ENCODE data around the gene KRTAP5-3. TPM values are rescaled to one million over a fixed set of nuclear protein-coding genes. Genes with fewer than 3 reads are reported as not detected.
"Not testable (repeated sequence)": the region's sequence is repeated elsewhere in the genome, so short reads cannot be mapped to it uniquely, and the experiment has no call there.

Gene KRTAP5-3
- not detected in 2 replicates for total RNA-seq

- DNase-seq (ENCODE audit: extremely low read depth, low read depth, low spot score), result no peak
Observed at GRCh38 chr11:1608363-1608762, at the start of gene KRTAP5-3. Gene KRTAP5-3, minus strand, starts transcription at chr11:1608463. Its CDS starts 78 bp downstream, at chr11:1608385.

GRCh38 chr11:1656670-1657069 lies 48.4 kb upstream of the KRTAP5-3 start:
- DNase-seq (ENCODE audit: extremely low read depth, low read depth, low spot score), result no peak

- no peak for DNase-seq (ENCODE audit: extremely low read depth, low read depth, low spot score)
Observed at GRCh38 chr11:1656061-1656441, 47.8 kb upstream of the KRTAP5-3 start.

GRCh38 chr11:1655168-1656060 lies 47.2 kb upstream of the KRTAP5-3 start:
- no peak for DNase-seq (ENCODE audit: extremely low read depth, low read depth, low spot score)

- no peak for DNase-seq (ENCODE audit: extremely low read depth, low read depth, low spot score)
Observed at GRCh38 chr11:1654388-1655167, 46.3 kb upstream of the KRTAP5-3 start.

- no peak for DNase-seq (ENCODE audit: extremely low read depth, low read depth, low spot score)
Observed at GRCh38 chr11:1653541-1654387, 45.5 kb upstream of the KRTAP5-3 start.

GRCh38 chr11:1652771-1653540 lies 44.7 kb upstream of the KRTAP5-3 start:
- DNase-seq (ENCODE audit: extremely low read depth, low read depth, low spot score), result no peak

- no peak for DNase-seq (ENCODE audit: extremely low read depth, low read depth, low spot score)
Observed at GRCh38 chr11:1652442-1652770, 44.1 kb upstream of the KRTAP5-3 start.

- DNase-seq (ENCODE audit: extremely low read depth, low read depth, low spot score), result no peak
Observed at GRCh38 chr11:1652026-1652425, 43.8 kb upstream of the KRTAP5-3 start.

GRCh38 chr11:1651411-1651980 lies 43.2 kb upstream of the KRTAP5-3 start:
- no peak for DNase-seq (ENCODE audit: extremely low read depth, low read depth, low spot score)

- DNase-seq (ENCODE audit: extremely low read depth, low read depth, low spot score), result no peak
Observed at GRCh38 chr11:1650918-1651262, 42.6 kb upstream of the KRTAP5-3 start.

GRCh38 chr11:1650034-1650917 lies 42.0 kb upstream of the KRTAP5-3 start:
- no peak for DNase-seq (ENCODE audit: extremely low read depth, low read depth, low spot score)

- no peak for DNase-seq (ENCODE audit: extremely low read depth, low read depth, low spot score)
Observed at GRCh38 chr11:1648653-1649420, 40.6 kb upstream of the KRTAP5-3 start.

GRCh38 chr11:1647901-1648652 lies 39.8 kb upstream of the KRTAP5-3 start:
- DNase-seq (ENCODE audit: extremely low read depth, low read depth, low spot score), result no peak

GRCh38 chr11:1646540-1646939 lies 38.3 kb upstream of the KRTAP5-3 start:
- not testable (repeated sequence) for DNase-seq (ENCODE audit: extremely low read depth, low read depth, low spot score)

GRCh38 chr11:1645357-1645821 lies 37.1 kb upstream of the KRTAP5-3 start:
- DNase-seq (ENCODE audit: extremely low read depth, low read depth, low spot score), result no peak

- DNase-seq (ENCODE audit: extremely low read depth, low read depth, low spot score), result no peak
Observed at GRCh38 chr11:1644601-1645356, 36.5 kb upstream of the KRTAP5-3 start.
